HL-60 (cell line): Measurements from ENCODE around the gene STRADB.

Source experiments
- DNase-seq, 2 experiments: peaks; one replicate each; pipeline ENCODE4 v3.0.0-alpha.2; 2010 to 2020; ENCODE audit warnings: low read depth in 1 of 2, low spot score in 1 of 2
- H3K27ac ChIP-seq: fragments of 250-450 bp; sonication (Bioruptor Pico); replicated peaks from 2 replicates; pipeline ENCODE4 v1.5.1; 2020; ENCODE audit warnings: mild to moderate bottlenecking, moderate library complexity
- H3K27me3 ChIP-seq: fragments of 250-450 bp; sonication (Bioruptor Pico); 2 replicates; pipeline ENCODE4 v1.5.1; 2021; ENCODE audit warnings: mild to moderate bottlenecking, moderate library complexity; ENCODE audit not compliant: insufficient read depth, poor library complexity, severe bottlenecking
- H3K4me3 ChIP-seq: replicated peaks from 2 replicates; pipeline ENCODE4 v1.5.1; 2011; ENCODE audit warnings: mild to moderate bottlenecking, control low read depth, low read length; ENCODE audit not compliant: insufficient read depth
- GABPA ChIP-seq: IDR thresholded peaks from 2 replicates; pipeline ENCODE4 v1.6.1; 2012; ENCODE audit warnings: low read depth
- POLR2AphosphoS5 ChIP-seq: IDR thresholded peaks from 2 replicates; pipeline ENCODE4 v1.6.1; 2012; ENCODE audit warnings: low read depth
- REST ChIP-seq: IDR thresholded peaks from 2 replicates; pipeline ENCODE4 v1.6.1; 2012; ENCODE audit warnings: low read depth; ENCODE audit not compliant: insufficient replicate concordance
- SPI1 ChIP-seq: IDR thresholded peaks from 2 replicates; pipeline ENCODE4 v1.6.1; 2012; ENCODE audit warnings: low read depth, mild to moderate bottlenecking, borderline replicate concordance
- TF ChIP-seq, protein P1 (sequence below): IDR thresholded peaks from one replicate; pipeline ENCODE4 v1.5.1; 2011; ENCODE audit warnings: low read length, control low read depth, inconsistent platforms; ENCODE audit not compliant: insufficient read depth

STRADB gene

GRCh38 chr2:201470821-201471731 lies 19.5 kb downstream of the STRADB start:
- H3K27ac ChIP-seq = no peak overlapping the region
- H3K27me3 ChIP-seq = no peaks in the 10 kb centered on the region
- H3K4me3 ChIP-seq = no peak overlapping the region
- TF ChIP-seq SPI1 (no peak), REST (no peak), GABPA (no peak), POLR2AphosphoS5 (no peak)
- TF ChIP-seq, protein P1, sequence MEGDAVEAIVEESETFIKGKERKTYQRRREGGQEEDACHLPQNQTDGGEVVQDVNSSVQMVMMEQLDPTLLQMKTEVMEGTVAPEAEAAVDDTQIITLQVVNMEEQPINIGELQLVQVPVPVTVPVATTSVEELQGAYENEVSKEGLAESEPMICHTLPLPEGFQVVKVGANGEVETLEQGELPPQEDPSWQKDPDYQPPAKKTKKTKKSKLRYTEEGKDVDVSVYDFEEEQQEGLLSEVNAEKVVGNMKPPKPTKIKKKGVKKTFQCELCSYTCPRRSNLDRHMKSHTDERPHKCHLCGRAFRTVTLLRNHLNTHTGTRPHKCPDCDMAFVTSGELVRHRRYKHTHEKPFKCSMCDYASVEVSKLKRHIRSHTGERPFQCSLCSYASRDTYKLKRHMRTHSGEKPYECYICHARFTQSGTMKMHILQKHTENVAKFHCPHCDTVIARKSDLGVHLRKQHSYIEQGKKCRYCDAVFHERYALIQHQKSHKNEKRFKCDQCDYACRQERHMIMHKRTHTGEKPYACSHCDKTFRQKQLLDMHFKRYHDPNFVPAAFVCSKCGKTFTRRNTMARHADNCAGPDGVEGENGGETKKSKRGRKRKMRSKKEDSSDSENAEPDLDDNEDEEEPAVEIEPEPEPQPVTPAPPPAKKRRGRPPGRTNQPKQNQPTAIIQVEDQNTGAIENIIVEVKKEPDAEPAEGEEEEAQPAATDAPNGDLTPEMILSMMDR = no peak
- no peak for DNase-seq

DNA sequence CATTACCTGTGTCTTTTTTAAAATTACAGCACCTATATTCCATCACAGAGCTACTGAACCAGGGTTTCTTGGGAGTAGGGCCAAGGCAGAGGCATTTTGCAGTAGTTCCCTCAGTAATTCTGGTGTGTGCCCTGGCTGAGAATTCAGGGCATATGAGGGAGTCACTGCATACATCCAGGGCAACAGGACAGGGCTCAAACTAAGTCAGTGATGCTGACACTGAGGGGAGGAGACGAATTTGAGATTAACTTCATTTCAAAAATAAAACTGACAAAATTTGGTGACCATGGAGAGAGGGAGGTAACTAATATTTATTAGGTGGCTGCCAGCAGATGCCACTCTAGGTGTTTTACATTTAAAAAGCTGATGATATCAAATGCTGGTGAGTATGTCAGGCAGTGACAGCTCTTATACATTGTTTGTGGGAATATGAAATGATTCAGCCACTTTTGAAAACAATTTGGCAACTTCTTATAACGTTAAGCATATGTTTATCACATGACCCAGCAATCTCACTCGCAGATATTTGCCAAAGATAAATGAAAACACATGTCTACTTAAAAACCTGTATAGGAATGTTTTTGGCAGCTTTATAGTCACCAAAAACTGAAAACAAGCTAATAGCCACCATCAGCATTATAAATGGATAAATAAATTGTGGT lies 20.3 kb downstream of the STRADB start:
- TF ChIP-seq GABPA (no peak), REST (no peak), SPI1 (no peak), POLR2AphosphoS5 (no peak)
- TF ChIP-seq, protein P1 = no peak
- DNase-seq = no peak
- no peak overlapping the region for H3K4me3 ChIP-seq
- no peak overlapping the region for H3K27ac ChIP-seq
- H3K27me3 ChIP-seq = no peaks in the 10 kb centered on the region

- Histone ChIP-seq H3K4me3 (no peak overlapping the region), H3K27ac (no peak overlapping the region), H3K27me3 (no peaks in the 10 kb centered on the region)
- TF ChIP-seq POLR2AphosphoS5 (no peak), GABPA (no peak), REST (no peak), SPI1 (no peak)
- TF ChIP-seq, protein P1 = no peak
- DNase-seq = no peak
Measured at GRCh38 chr2:201472411-201472810, 20.9 kb downstream of the STRADB start.
